OCI-LY7 (cell line): Measurements from ENCODE around the gene CENPV. TPM values are rescaled to one million over a fixed set of nuclear protein-coding genes. Genes with fewer than 3 reads are reported as not detected.

Experiments
- BruUV-seq: library from RNA; stranded (reverse); fragments of 400-500 nt; replicated peaks from 2 replicates; lab custom pipeline; 2021; lab: Mats Ljungman, UMichigan
- CTCF ChIA-PET: fragments of 300-600 bp; sonication (Branson Sonifier 250); formaldehyde crosslinking; loops from one replicate; lab custom pipeline; 2022; ENCODE audit warnings: antibody characterized with exemption; ENCODE audit not compliant: unreplicated experiment; lab: Charles Lee
- POLR2A ChIA-PET: fragments of 300-600 bp; sonication (Branson Sonifier 250); formaldehyde crosslinking; loops from one replicate; lab custom pipeline; 2022; ENCODE audit warnings: antibody characterized with exemption; lab: Charles Lee
- DNase-seq: peaks from one replicate; pipeline ENCODE4 v3.0.0-alpha.2; 2015; ENCODE audit warnings: low spot score
- H2AFZ ChIP-seq: fragments of 200-600 bp; sonication (generic), shearing (Covaris generic); 2 replicates; pipeline ENCODE4 v1.6.1; 2014; ENCODE audit warnings: mild to moderate bottlenecking, antibody characterized with exemption, low read length, moderate library complexity
- H3K27ac ChIP-seq: fragments of 200-600 bp; sonication (generic); 2 replicates; pipeline ENCODE4 v1.5.1; 2014; ENCODE audit warnings: mixed run types, low read depth, mild to moderate bottlenecking, moderate library complexity, low read length, inconsistent platforms; ENCODE audit not compliant: poor library complexity, severe bottlenecking
- H3K36me3 ChIP-seq: fragments of 200-600 bp; sonication (generic); 2 replicates; pipeline ENCODE4 v1.6.1; 2014; ENCODE audit warnings: mild to moderate bottlenecking, antibody characterized with exemption, low read length, moderate library complexity, mixed read lengths; ENCODE audit not compliant: insufficient read depth
- H3K4me1 ChIP-seq: fragments of 200-600 bp; sonication (generic); 2 replicates; pipeline ENCODE4 v1.5.1; 2014; ENCODE audit warnings: mild to moderate bottlenecking, low read length; ENCODE audit not compliant: insufficient read depth, poor library complexity, severe bottlenecking
- H3K4me2 ChIP-seq: fragments of 200-600 bp; sonication (generic); 2 replicates; pipeline ENCODE4 v1.6.1; 2014; ENCODE audit warnings: mild to moderate bottlenecking, low read length
- H3K4me3 ChIP-seq: fragments of 200-600 bp; sonication (generic); 2 replicates; pipeline ENCODE4 v1.5.1; 2014; ENCODE audit warnings: mild to moderate bottlenecking, low read depth, low read length; ENCODE audit not compliant: poor library complexity, severe bottlenecking
- H3K79me2 ChIP-seq: fragments of 200-600 bp; sonication (generic); 2 replicates; pipeline ENCODE4 v1.6.1; 2016; ENCODE audit warnings: low read depth, mild to moderate bottlenecking, low read length, moderate library complexity, mixed read lengths; ENCODE audit not compliant: insufficient read depth
- H3K9me2 ChIP-seq: fragments of 200-600 bp; sonication (generic); 2 replicates; pipeline ENCODE4 v1.6.1; 2016; ENCODE audit warnings: mild to moderate bottlenecking, low read length, mixed read lengths; ENCODE audit not compliant: insufficient read depth
- H3K9me3 ChIP-seq: fragments of 200-600 bp; sonication (generic); 2 replicates; pipeline ENCODE4 v1.6.1; 2014; ENCODE audit warnings: mild to moderate bottlenecking, mixed run types, low read length, mixed read lengths
- H4K20me1 ChIP-seq: fragments of 200-600 bp; sonication (generic); 2 replicates; pipeline ENCODE4 v1.6.1; 2014; ENCODE audit warnings: mild to moderate bottlenecking, antibody characterized with exemption, low read length, moderate library complexity, mixed read lengths; ENCODE audit not compliant: insufficient read depth
- EZH2phosphoT487 ChIP-seq: fragments of 200-600 bp; sonication (generic); IDR thresholded peaks from 2 replicates; pipeline ENCODE4 v1.6.1; 2018; ENCODE audit warnings: low read depth, borderline replicate concordance, mild to moderate bottlenecking, mixed run types, antibody characterized with exemption, low read length, moderate library complexity, mixed read lengths
- intact Hi-C: fragments of 100-400 bp; cut with micrococcal nuclease; formaldehyde crosslinking; loops from one replicate; pipeline ENCODE4 v1.10.0; 2022; ENCODE audit not compliant: unreplicated experiment
- total RNA-seq, 2 experiments: library from RNA; depleted of rRNA in 1 of 2; stranded (reverse); fragments of >200 nt in 1 of 2; shearing (Covaris generic) in 1 of 2; gene quantifications; 2 replicates each; pipeline ENCODE4 v1.2.3, GENCODE V29; 2014 to 2022
- TF ChIP-seq, protein P1 (sequence below): fragments of 200-600 bp; sonication (generic); conservative IDR thresholded peaks from 2 replicates; pipeline ENCODE4 v1.5.1; 2014; ENCODE audit warnings: mild to moderate bottlenecking, antibody characterized with exemption, low read length, moderate library complexity, mixed read lengths

Gene CENPV
- total RNA-seq, 2 experiments from 2014 or later = 77.3 to 78.8 TPM

DNA sequence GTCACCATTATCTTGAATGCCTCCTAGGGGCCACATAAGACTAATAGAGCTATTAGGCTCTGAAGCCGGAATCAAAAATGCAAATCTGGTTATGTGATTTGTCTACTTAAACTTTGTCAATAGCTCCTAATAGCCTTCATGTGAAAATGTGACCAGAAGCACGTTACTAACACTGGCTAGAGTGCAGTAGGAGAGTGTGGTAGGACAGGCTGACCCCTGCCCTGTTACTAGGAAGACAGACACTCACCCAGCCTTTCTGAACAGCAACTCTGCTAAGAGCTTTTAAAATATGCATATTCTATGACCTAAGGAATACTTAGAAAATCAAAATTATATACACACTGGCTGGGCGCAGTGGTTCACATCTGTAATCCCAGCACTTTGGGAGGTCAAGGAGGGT lies 26.3 kb downstream of the CENPV start:
- TF ChIP-seq EZH2phosphoT487 = no peak
- TF ChIP-seq, protein P1, sequence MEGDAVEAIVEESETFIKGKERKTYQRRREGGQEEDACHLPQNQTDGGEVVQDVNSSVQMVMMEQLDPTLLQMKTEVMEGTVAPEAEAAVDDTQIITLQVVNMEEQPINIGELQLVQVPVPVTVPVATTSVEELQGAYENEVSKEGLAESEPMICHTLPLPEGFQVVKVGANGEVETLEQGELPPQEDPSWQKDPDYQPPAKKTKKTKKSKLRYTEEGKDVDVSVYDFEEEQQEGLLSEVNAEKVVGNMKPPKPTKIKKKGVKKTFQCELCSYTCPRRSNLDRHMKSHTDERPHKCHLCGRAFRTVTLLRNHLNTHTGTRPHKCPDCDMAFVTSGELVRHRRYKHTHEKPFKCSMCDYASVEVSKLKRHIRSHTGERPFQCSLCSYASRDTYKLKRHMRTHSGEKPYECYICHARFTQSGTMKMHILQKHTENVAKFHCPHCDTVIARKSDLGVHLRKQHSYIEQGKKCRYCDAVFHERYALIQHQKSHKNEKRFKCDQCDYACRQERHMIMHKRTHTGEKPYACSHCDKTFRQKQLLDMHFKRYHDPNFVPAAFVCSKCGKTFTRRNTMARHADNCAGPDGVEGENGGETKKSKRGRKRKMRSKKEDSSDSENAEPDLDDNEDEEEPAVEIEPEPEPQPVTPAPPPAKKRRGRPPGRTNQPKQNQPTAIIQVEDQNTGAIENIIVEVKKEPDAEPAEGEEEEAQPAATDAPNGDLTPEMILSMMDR = no peak
- H3K79me2 ChIP-seq = no peaks in the 10 kb centered on the region
- H3K27ac ChIP-seq = no peak overlapping the region
- ChIA-PET POLR2A (no interaction called here), CTCF (no interaction called here)
- H4K20me1 ChIP-seq = no peaks in the 10 kb centered on the region
- no peak overlapping the region for H2AFZ ChIP-seq
- no peaks in the 10 kb centered on the region for H3K9me2 ChIP-seq
- no peak for DNase-seq
- H3K4me2 ChIP-seq = no peak overlapping the region
- no TSS peak for BruUV-seq
- H3K4me3 ChIP-seq = no peak overlapping the region
- intact Hi-C loops = no loop called here
- no peaks in the 10 kb centered on the region for H3K9me3 ChIP-seq
- H3K36me3 ChIP-seq = peaks cover 18% of the 10 kb centered on the region; the same call in 1 of the 2 replicates
- H3K4me1 ChIP-seq = no peaks in the 10 kb centered on the region

DNA sequence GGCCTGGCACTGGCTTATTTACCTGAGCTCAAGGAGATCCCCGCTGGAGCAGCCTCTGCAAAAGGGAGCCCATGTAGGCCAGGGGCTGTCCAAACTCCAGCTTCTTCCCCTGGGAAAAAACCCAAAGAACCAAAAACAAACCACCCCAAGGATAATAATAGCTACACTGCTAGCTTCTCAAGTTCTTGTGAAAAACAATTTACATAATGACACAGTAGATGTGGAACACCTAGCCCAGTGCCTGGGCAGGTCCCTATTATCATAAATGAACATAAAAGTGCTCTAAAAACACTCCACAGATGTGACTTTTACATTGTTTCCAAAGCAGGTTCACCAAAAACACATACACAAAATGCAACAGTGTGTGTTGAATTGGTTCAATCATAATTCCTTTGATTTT lies 27.3 kb downstream of the CENPV start:
- intact Hi-C loops = no loop called here
- ChIA-PET POLR2A (interaction anchor here (1.1 kb wide), 1 partner anchor 25 kb away, joined by 4 read pairs; no protein-coding TSS in a partner anchor), CTCF (no interaction called here)
- no peak overlapping the region for H3K4me2 ChIP-seq
- H3K4me3 ChIP-seq = no peak overlapping the region
- peaks cover 18% of the 10 kb centered on the region; the same call in 1 of the 2 replicates for H3K36me3 ChIP-seq
- TF ChIP-seq, protein P1 = no peak
- no peak for TF ChIP-seq EZH2phosphoT487
- no peaks in the 10 kb centered on the region for H4K20me1 ChIP-seq
- H3K9me2 ChIP-seq = no peaks in the 10 kb centered on the region
- no TSS peak for BruUV-seq
- no peak for DNase-seq
- no peak overlapping the region for H2AFZ ChIP-seq
- H3K4me1 ChIP-seq = no peaks in the 10 kb centered on the region
- no peaks in the 10 kb centered on the region for H3K79me2 ChIP-seq
- H3K9me3 ChIP-seq = no peaks in the 10 kb centered on the region
- H3K27ac ChIP-seq = no peak overlapping the region

DNA sequence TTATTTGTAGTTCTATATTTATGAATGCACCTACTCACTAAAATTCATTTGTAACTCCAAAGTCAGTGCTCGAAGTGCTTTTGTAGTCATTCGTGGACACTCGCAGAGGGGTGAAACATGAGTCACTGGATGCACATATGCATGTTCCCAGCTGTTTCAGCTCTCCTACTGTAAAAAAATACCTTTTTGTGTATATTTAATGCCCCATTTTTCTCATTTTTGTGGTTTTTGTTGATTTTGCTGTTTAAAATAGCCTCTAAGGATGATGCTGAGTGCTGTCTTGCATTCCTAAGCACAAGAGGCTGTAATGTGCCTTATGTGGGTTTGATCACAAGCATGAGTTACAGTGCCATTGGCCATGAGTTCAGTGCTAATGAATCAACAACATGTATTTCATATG lies 30.6 kb downstream of the CENPV start:
- H3K9me2 ChIP-seq = no peaks in the 10 kb centered on the region
- no peaks in the 10 kb centered on the region for H3K79me2 ChIP-seq
- no peak overlapping the region for H3K4me2 ChIP-seq
- H3K27ac ChIP-seq = no peak overlapping the region
- H2AFZ ChIP-seq = no peak overlapping the region
- no peak for DNase-seq
- peaks cover 18% of the 10 kb centered on the region; the same call in 1 of the 2 replicates for H3K36me3 ChIP-seq
- H3K9me3 ChIP-seq = no peaks in the 10 kb centered on the region
- H3K4me3 ChIP-seq = no peak overlapping the region
- ChIA-PET CTCF (no interaction called here), POLR2A (interaction anchor here (0.7 to 1.1 kb wide), 2 partner anchors 9 to 332 kb away, joined by 3 read pairs; no protein-coding TSS in a partner anchor)
- BruUV-seq = no TSS peak
- no peaks in the 10 kb centered on the region for H3K4me1 ChIP-seq
- intact Hi-C loops = no loop called here
- no peak for TF ChIP-seq EZH2phosphoT487
- TF ChIP-seq, protein P1 = no peak
- no peaks in the 10 kb centered on the region for H4K20me1 ChIP-seq
